ENCODE data around the gene CCDC68.
A peak's percentile ranks its signal among the peaks of the same experiment; 100 is the strongest.

The CCDC68 gene, protein sequence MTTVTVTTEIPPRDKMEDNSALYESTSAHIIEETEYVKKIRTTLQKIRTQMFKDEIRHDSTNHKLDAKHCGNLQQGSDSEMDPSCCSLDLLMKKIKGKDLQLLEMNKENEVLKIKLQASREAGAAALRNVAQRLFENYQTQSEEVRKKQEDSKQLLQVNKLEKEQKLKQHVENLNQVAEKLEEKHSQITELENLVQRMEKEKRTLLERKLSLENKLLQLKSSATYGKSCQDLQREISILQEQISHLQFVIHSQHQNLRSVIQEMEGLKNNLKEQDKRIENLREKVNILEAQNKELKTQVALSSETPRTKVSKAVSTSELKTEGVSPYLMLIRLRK

DNA sequence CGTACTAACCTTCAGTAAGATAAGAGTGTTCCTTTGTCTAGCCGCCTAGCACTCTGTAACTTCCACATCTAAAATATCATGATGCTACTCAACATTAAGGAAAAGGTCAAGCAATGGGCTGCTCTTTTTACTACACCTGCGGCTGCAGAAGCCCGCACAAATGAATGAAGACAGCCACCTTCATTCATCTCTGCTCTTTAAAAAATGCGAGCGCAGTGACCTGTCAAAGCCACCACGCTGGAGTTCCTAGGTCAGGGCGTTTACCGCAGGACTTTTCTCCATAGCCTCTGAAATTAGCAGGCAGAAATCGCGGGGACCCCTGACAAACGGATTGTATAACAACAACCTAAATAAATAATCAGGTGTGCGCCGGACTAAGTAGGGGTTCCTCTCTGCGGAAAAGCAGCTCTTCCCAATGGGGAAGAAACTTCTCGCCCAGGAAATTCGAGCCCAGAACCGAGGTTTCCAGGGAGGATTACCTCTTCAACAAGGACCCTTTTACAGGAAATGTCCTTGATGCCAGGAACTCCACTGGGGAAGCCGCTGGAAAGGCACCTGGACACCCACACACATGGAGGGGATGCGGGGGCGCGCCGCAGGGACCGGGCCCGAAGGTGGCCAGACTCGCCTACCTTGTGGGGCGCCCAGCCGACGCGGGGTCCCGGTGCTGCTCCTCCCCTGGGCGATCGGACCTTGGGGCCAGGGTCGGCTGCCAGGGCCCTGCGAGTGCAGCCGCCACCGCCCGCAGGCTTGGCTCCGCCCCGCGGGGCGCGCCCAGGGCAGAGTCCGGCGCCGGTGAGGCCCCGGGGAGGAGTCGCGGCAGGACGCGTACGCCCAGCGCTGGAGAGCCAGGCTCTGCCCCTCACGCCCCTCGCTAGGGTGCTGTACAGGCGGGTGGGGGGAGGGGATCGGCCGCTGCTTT, at the start of gene CCDC68:
TSS of gene CCDC68 (minus strand) at position 758 of the 922 bp plus-strand sequence. CDS start 16,670 bp downstream, outside the sequence.
- Histone ChIP-seq H3K9ac (ENCODE audit: low read depth, low read length) (peak within 1 kb of the TSS; percentile 78; the same call in 1 of the 2 replicates), H3K4me1 (ENCODE audit: insufficient read depth, low read length) (peaks cover 4% of the 10 kb centered on the region; the same call in 1 of the 2 replicates), H3K36me3 (ENCODE audit: insufficient read depth, low read length) (no peaks in the 10 kb centered on the region), H3K9me3 (ENCODE audit: control insufficient read depth, insufficient read depth, low read length) (no peaks in the 10 kb centered on the region)

DNA sequence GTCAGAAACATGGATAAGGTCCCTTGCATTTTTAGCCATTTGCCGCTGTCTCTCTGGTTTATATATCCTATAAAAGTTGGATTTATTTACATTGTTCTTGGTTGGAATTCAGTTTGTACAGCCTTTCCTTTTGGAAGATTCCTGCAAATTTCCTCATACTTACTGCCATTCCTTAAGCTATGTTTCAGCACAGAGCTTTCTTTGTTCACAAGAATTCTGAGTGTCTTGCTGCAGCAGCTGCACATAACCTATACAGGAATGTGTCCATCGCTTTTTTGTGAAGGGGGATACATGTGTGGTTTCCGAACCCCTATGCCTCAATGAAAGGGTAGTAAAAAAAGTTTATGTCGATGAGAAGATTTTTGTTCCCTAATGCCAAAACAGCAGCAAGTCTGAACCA, 48.3 kb upstream of the CCDC68 start:
- H3K9ac ChIP-seq (ENCODE audit: low read depth, low read length): no peak overlapping the region
- H3K4me1 ChIP-seq (ENCODE audit: insufficient read depth, low read length): peaks cover 6% of the 10 kb centered on the region; the same call in 1 of the 2 replicates
- H3K9me3 ChIP-seq (ENCODE audit: control insufficient read depth, insufficient read depth, low read length): no peaks in the 10 kb centered on the region
- H3K36me3 ChIP-seq (ENCODE audit: insufficient read depth, low read length): no peaks in the 10 kb centered on the region

GRCh38 chr18:55003695-55004094, 44.4 kb upstream of the CCDC68 start:
- Histone ChIP-seq H3K4me1 (ENCODE audit: insufficient read depth, low read length) (no peaks in the 10 kb centered on the region), H3K36me3 (ENCODE audit: insufficient read depth, low read length) (no peaks in the 10 kb centered on the region), H3K9me3 (ENCODE audit: control insufficient read depth, insufficient read depth, low read length) (no peaks in the 10 kb centered on the region), H3K9ac (ENCODE audit: low read depth, low read length) (no peak overlapping the region)

GRCh38 chr18:55002261-55002660, 43.0 kb upstream of the CCDC68 start:
- no peaks in the 10 kb centered on the region for H3K9me3 ChIP-seq (ENCODE audit: control insufficient read depth, insufficient read depth, low read length)
- H3K9ac ChIP-seq (ENCODE audit: low read depth, low read length): no peak overlapping the region
- no peaks in the 10 kb centered on the region for H3K36me3 ChIP-seq (ENCODE audit: insufficient read depth, low read length)
- no peaks in the 10 kb centered on the region for H3K4me1 ChIP-seq (ENCODE audit: insufficient read depth, low read length)

- Histone ChIP-seq H3K9me3 (ENCODE audit: control insufficient read depth, insufficient read depth, low read length) (no peaks in the 10 kb centered on the region), H3K36me3 (ENCODE audit: insufficient read depth, low read length) (no peaks in the 10 kb centered on the region), H3K4me1 (ENCODE audit: insufficient read depth, low read length) (no peaks in the 10 kb centered on the region), H3K9ac (ENCODE audit: low read depth, low read length) (no peak overlapping the region)
These were observed 42.2 kb upstream of the CCDC68 start for GRCh38 chr18:55001394-55002024.

DNA sequence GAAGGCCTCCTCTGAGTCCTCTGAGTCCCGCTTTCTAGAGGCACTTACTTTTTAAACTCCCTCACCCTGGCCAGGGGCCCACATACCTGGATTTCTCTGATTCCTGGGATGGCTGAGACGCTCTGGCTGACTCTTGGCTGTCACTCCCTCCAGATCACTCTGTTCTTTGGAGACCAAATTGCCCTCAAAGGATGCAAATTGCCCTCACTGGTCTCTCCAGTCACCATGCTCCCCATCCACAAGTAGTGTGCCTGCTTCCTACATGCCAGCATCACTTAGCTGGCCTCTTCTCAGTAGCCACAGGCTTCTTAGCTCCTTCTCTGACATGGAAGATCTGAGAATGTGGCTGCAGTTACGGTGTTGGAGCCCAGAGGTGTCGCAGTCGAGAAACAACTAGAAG, 41.3 kb upstream of the CCDC68 start:
- Histone ChIP-seq H3K9me3 (ENCODE audit: control insufficient read depth, insufficient read depth, low read length) (no peaks in the 10 kb centered on the region), H3K9ac (ENCODE audit: low read depth, low read length) (no peak overlapping the region), H3K4me1 (ENCODE audit: insufficient read depth, low read length) (no peaks in the 10 kb centered on the region)

GRCh38 chr18:54999016-54999415, 39.8 kb upstream of the CCDC68 start:
- Histone ChIP-seq H3K9me3 (ENCODE audit: control insufficient read depth, insufficient read depth, low read length) (no peaks in the 10 kb centered on the region), H3K4me1 (ENCODE audit: insufficient read depth, low read length) (no peaks in the 10 kb centered on the region), H3K9ac (ENCODE audit: low read depth, low read length) (no peak overlapping the region), H3K36me3 (ENCODE audit: insufficient read depth, low read length) (no peaks in the 10 kb centered on the region)

More for the DNA sequence above, 41.3 kb upstream of the CCDC68 start:
- no peaks in the 10 kb centered on the region for H3K36me3 ChIP-seq (ENCODE audit: insufficient read depth, low read length)

- no peak overlapping the region for H3K9ac ChIP-seq (ENCODE audit: low read depth, low read length)
- H3K4me1 ChIP-seq (ENCODE audit: insufficient read depth, low read length): no peaks in the 10 kb centered on the region
- H3K9me3 ChIP-seq (ENCODE audit: control insufficient read depth, insufficient read depth, low read length): no peaks in the 10 kb centered on the region
- H3K36me3 ChIP-seq (ENCODE audit: insufficient read depth, low read length): no peaks in the 10 kb centered on the region
These were observed 36.3 kb upstream of the CCDC68 start for GRCh38 chr18:54995421-54996143.

GRCh38 chr18:54991981-54992380, 32.7 kb upstream of the CCDC68 start:
- Histone ChIP-seq H3K9ac (ENCODE audit: low read depth, low read length) (no peak overlapping the region), H3K36me3 (ENCODE audit: insufficient read depth, low read length) (no peaks in the 10 kb centered on the region), H3K9me3 (ENCODE audit: control insufficient read depth, insufficient read depth, low read length) (no peaks in the 10 kb centered on the region; the same call in 1 of the 2 replicates), H3K4me1 (ENCODE audit: insufficient read depth, low read length) (no peaks in the 10 kb centered on the region)

DNA sequence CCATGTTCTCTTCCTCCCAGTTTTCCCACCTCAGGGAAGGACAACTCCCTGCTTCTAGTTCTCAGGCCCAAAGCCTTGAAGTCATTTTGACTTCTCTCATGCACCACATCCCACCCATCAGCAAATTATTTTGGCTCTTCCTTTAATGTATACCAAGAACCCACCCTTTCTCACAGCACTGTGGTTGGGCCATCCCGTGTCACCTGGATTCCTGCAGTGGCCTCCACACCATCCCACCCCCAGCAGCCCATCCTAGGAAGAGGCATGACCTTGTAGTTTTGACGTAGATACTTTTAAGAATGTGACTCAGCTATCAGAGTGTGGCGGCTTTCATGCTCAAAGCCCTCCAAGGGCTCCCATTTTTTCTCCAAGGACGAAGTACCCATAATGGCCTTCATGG, 25.6 kb upstream of the CCDC68 start:
- Histone ChIP-seq H3K36me3 (ENCODE audit: insufficient read depth, low read length) (no peaks in the 10 kb centered on the region), H3K4me1 (ENCODE audit: insufficient read depth, low read length) (no peaks in the 10 kb centered on the region), H3K9me3 (ENCODE audit: control insufficient read depth, insufficient read depth, low read length) (no peaks in the 10 kb centered on the region; the same call in 1 of the 2 replicates), H3K9ac (ENCODE audit: low read depth, low read length) (no peak overlapping the region)

DNA sequence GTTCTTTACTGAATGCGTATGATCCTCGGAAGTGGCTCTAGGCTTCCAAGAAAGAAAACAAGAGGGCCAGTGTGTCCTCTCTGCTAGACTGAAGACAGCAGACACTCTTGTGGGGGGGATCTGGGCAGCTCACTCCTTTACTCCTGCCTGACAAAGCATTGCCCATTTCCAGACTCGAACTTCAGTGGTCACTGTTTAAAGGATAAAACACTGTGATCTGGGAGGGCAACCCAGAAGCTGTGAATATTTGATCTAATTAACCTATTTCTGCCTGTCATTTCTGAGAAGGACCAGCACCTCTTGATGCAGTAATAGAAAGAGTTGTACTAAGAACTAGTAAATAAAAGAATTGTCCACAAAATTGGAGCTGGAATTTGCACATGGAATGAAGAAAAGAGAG, 24.5 kb upstream of the CCDC68 start:
- Histone ChIP-seq H3K4me1 (ENCODE audit: insufficient read depth, low read length) (no peaks in the 10 kb centered on the region), H3K9ac (ENCODE audit: low read depth, low read length) (no peak overlapping the region), H3K9me3 (ENCODE audit: control insufficient read depth, insufficient read depth, low read length) (no peaks in the 10 kb centered on the region; the same call in 1 of the 2 replicates), H3K36me3 (ENCODE audit: insufficient read depth, low read length) (no peaks in the 10 kb centered on the region)

DNA sequence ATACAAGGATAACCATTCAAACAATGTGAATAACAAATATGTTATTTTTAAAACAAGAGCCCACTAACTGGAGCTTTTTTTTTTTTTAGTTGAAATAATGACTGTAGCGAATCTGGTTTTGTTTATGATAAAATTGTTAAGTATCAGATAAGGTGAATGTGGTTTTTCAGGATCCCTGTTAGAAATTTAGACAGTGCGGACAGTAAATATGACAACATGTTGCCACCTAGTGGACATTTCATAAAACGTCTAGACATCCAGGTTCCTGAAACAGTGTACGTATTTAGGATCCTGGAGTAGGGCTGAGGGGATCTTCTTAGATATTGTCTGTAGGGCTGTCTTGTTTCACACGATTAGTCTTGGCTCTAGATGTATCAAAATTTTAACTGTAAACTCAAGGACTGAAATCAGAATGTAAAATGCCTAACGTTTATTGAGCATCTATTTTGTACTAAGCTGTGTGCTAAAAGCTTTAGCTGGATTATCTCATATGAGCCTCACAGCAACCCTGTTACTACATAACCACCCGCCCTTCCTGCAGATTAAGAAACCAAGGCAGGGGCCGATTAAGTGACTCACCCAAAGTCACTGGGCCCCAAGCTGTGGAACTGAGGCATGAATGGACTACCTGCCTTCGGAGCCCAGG, 23.9 kb upstream of the CCDC68 start:
- H3K4me1 ChIP-seq (ENCODE audit: insufficient read depth, low read length): no peaks in the 10 kb centered on the region
- H3K36me3 ChIP-seq (ENCODE audit: insufficient read depth, low read length): no peaks in the 10 kb centered on the region
- no peak overlapping the region for H3K9ac ChIP-seq (ENCODE audit: low read depth, low read length)
- H3K9me3 ChIP-seq (ENCODE audit: control insufficient read depth, insufficient read depth, low read length): no peaks in the 10 kb centered on the region; the same call in 1 of the 2 replicates

- Histone ChIP-seq H3K36me3 (ENCODE audit: insufficient read depth, low read length) (no peaks in the 10 kb centered on the region), H3K4me1 (ENCODE audit: insufficient read depth, low read length) (no peaks in the 10 kb centered on the region), H3K9me3 (ENCODE audit: control insufficient read depth, insufficient read depth, low read length) (no peaks in the 10 kb centered on the region), H3K9ac (ENCODE audit: low read depth, low read length) (no peak overlapping the region)
These were observed 21.8 kb upstream of the CCDC68 start for GRCh38 chr18:54981076-54981475.
